Peyer's patch (tissue), 4 donors: ENCODE results near the gene OSBPL9.

Source experiments
- POLR2A ChIP-seq, 2 donors: fragments of 450-650 bp; IDR thresholded peaks; one replicate each; pipeline ENCODE4 v1.5.1; 2017; ENCODE audit warnings: antibody characterized with exemption in 2 of 2, mild to moderate bottlenecking in 2 of 2, moderate library complexity in 2 of 2
- TF ChIP-seq, protein P1 (sequence below), 6 experiments: fragments of 450-650 bp in 4 of 6; fragments of 200-600 bp in 2 of 6; sonication (generic) in 1 of 6; IDR thresholded peaks; one replicate each; pipeline ENCODE4 v1.5.1; 2017 to 2019; ENCODE audit warnings: antibody characterized with exemption in 6 of 6, mild to moderate bottlenecking in 3 of 6, moderate library complexity in 1 of 6

DNA sequence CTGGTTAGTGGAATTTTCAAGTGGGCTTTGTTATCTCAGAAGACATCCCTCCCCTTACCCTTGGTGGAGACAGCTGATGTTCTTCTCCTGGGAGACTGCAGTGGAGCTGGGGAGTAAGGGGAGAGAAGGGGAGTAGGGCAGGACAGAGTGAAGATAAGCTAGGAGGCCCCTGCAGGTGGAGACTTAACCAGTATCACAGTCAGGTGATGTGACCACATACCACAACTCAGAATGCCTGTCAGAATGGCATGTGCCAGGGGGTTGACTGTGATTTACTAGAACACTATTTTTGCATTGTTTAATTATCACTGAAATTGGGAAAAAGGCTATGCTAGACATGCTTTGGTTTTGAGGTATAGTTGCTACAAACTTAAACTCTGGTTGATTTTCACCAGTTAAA lies 137.1 kb downstream of the OSBPL9 start:
- TF ChIP-seq, protein P1, sequence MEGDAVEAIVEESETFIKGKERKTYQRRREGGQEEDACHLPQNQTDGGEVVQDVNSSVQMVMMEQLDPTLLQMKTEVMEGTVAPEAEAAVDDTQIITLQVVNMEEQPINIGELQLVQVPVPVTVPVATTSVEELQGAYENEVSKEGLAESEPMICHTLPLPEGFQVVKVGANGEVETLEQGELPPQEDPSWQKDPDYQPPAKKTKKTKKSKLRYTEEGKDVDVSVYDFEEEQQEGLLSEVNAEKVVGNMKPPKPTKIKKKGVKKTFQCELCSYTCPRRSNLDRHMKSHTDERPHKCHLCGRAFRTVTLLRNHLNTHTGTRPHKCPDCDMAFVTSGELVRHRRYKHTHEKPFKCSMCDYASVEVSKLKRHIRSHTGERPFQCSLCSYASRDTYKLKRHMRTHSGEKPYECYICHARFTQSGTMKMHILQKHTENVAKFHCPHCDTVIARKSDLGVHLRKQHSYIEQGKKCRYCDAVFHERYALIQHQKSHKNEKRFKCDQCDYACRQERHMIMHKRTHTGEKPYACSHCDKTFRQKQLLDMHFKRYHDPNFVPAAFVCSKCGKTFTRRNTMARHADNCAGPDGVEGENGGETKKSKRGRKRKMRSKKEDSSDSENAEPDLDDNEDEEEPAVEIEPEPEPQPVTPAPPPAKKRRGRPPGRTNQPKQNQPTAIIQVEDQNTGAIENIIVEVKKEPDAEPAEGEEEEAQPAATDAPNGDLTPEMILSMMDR (IDR thresholded peaks at IDR 0.05), result no peak
- no peak for TF ChIP-seq POLR2A (IDR thresholded peaks at IDR 0.05)
